MM.1S (cell line): ENCODE data around the gene TMEM42.

ENCODE experiments used
- DNase-seq: peaks from one replicate; pipeline ENCODE4 v3.0.0-alpha.2; 2015
- H2AFZ ChIP-seq: fragments of 300-600 bp; sonication (generic); 2 replicates; pipeline ENCODE4 v1.6.0; 2016; ENCODE audit warnings: antibody characterized with exemption, low read length
- H3F3A ChIP-seq: fragments of 300-600 bp; sonication (generic); 2 replicates; pipeline ENCODE4 v1.6.1; 2016; ENCODE audit warnings: mild to moderate bottlenecking, antibody characterized with exemption, low read length, moderate library complexity, mixed read lengths; ENCODE audit not compliant: insufficient read depth
- H3K27ac ChIP-seq: fragments of 300-600 bp; sonication (generic); 2 replicates; pipeline ENCODE4 v1.5.1; 2016; ENCODE audit warnings: mild to moderate bottlenecking, low read length
- H3K27me3 ChIP-seq: fragments of 300-600 bp; sonication (generic); replicated peaks from 2 replicates; pipeline ENCODE4 v1.6.0; 2016; ENCODE audit warnings: low read length; ENCODE audit not compliant: insufficient read depth
- H3K36me3 ChIP-seq: fragments of 300-600 bp; sonication (generic); replicated peaks from 2 replicates; pipeline ENCODE4 v1.6.1; 2016; ENCODE audit warnings: mild to moderate bottlenecking, low read length, mixed read lengths; ENCODE audit not compliant: insufficient read depth
- H3K4me1 ChIP-seq: fragments of 300-600 bp; sonication (generic); 2 replicates; pipeline ENCODE4 v1.6.1; 2016; ENCODE audit warnings: low read length, mixed read lengths
- H3K4me2 ChIP-seq: fragments of 300-600 bp; sonication (generic); 2 replicates; pipeline ENCODE4 v1.6.0; 2016; ENCODE audit warnings: low read depth, low read length
- H3K4me3 ChIP-seq: fragments of 300-600 bp; sonication (generic); 2 replicates; pipeline ENCODE4 v1.5.1; 2016; ENCODE audit warnings: low read length, mixed read lengths
- H3K79me2 ChIP-seq: fragments of 300-600 bp; sonication (generic); 2 replicates; pipeline ENCODE4 v1.6.1; 2016; ENCODE audit warnings: mixed run types, low read length, mixed read lengths
- H3K9ac ChIP-seq: fragments of 300-600 bp; sonication (generic); 2 replicates; pipeline ENCODE4 v1.6.1; 2016; ENCODE audit warnings: low read length, mixed read lengths
- H3K9me2 ChIP-seq: fragments of 300-600 bp; sonication (generic); replicated peaks from 2 replicates; pipeline ENCODE4 v1.6.1; 2016; ENCODE audit warnings: mild to moderate bottlenecking, low read length, mixed read lengths; ENCODE audit not compliant: insufficient read depth
- H3K9me3 ChIP-seq: fragments of 300-600 bp; sonication (generic); replicated peaks from 2 replicates; pipeline ENCODE4 v1.6.1; 2016; ENCODE audit warnings: mild to moderate bottlenecking, low read length, mixed read lengths; ENCODE audit not compliant: insufficient read depth
- H4K20me1 ChIP-seq: fragments of 300-600 bp; sonication (generic); 2 replicates; pipeline ENCODE4 v1.6.1; 2016; ENCODE audit warnings: mild to moderate bottlenecking, low read length, moderate library complexity, mixed read lengths; ENCODE audit not compliant: insufficient read depth
- CTCF ChIP-seq: fragments of 300-600 bp; sonication (generic); IDR thresholded peaks from 2 replicates; pipeline ENCODE4 v1.5.1; 2016; ENCODE audit warnings: antibody characterized with exemption, low read length, mixed read lengths
- EZH2 ChIP-seq: fragments of 300-600 bp; sonication (generic); optimal IDR thresholded peaks from 2 replicates; pipeline ENCODE3; 2017; ENCODE audit warnings: low read depth, mild to moderate bottlenecking, antibody characterized with exemption, low read length, mixed read lengths
- EZH2phosphoT487 ChIP-seq: fragments of 300-600 bp; sonication (generic); IDR thresholded peaks from 2 replicates; pipeline ENCODE4 v1.6.1; 2018; ENCODE audit warnings: antibody characterized with exemption, low read length

The TMEM42 gene

GRCh38 chr3:44892689-44893088, 31.0 kb downstream of the TMEM42 start:
- Histone ChIP-seq H2AFZ (no peak overlapping the region), H3K9me2 (no peaks in the 10 kb centered on the region), H3K4me3 (no peak overlapping the region), H3K27me3 (no peaks in the 10 kb centered on the region), H3K9me3 (no peaks in the 10 kb centered on the region), H3K9ac (no peak overlapping the region), H3K36me3 (no peaks in the 10 kb centered on the region), H3K27ac (no peak overlapping the region), H3K79me2 (no peaks in the 10 kb centered on the region), H3K4me1 (no peaks in the 10 kb centered on the region), H3K4me2 (no peak overlapping the region), H3F3A (no peaks in the 10 kb centered on the region), H4K20me1 (no peaks in the 10 kb centered on the region)
- no peak for DNase-seq
- TF ChIP-seq EZH2 (no peak), EZH2phosphoT487 (no peak), CTCF (no peak)

GRCh38 chr3:44893097-44893496, 31.4 kb downstream of the TMEM42 start:
- Histone ChIP-seq H3K4me2 (no peak overlapping the region), H3K27ac (no peak overlapping the region), H3K9me3 (no peaks in the 10 kb centered on the region), H4K20me1 (no peaks in the 10 kb centered on the region), H3K9me2 (no peaks in the 10 kb centered on the region), H3K9ac (no peak overlapping the region), H3K27me3 (no peaks in the 10 kb centered on the region), H3K4me1 (no peaks in the 10 kb centered on the region), H3F3A (no peaks in the 10 kb centered on the region), H2AFZ (no peak overlapping the region), H3K4me3 (no peak overlapping the region), H3K36me3 (no peaks in the 10 kb centered on the region), H3K79me2 (no peaks in the 10 kb centered on the region)
- no peak for DNase-seq
- TF ChIP-seq EZH2 (no peak), EZH2phosphoT487 (no peak), CTCF (no peak)

GRCh38 chr3:44894485-44894884, 32.8 kb downstream of the TMEM42 start:
- H3K9me2 ChIP-seq: no peaks in the 10 kb centered on the region
- no peaks in the 10 kb centered on the region for H3K9me3 ChIP-seq
- H3F3A ChIP-seq: no peaks in the 10 kb centered on the region
- no peak overlapping the region for H2AFZ ChIP-seq
- H3K27me3 ChIP-seq: no peaks in the 10 kb centered on the region
- no peak overlapping the region for H3K4me2 ChIP-seq
- H4K20me1 ChIP-seq: no peaks in the 10 kb centered on the region
- H3K9ac ChIP-seq: no peak overlapping the region
- no peaks in the 10 kb centered on the region for H3K4me1 ChIP-seq
- no peaks in the 10 kb centered on the region for H3K79me2 ChIP-seq
- no peaks in the 10 kb centered on the region for H3K36me3 ChIP-seq
- no peak for DNase-seq
- H3K27ac ChIP-seq: no peak overlapping the region
- H3K4me3 ChIP-seq: no peak overlapping the region
- TF ChIP-seq CTCF (no peak), EZH2 (no peak), EZH2phosphoT487 (no peak)
